OCI-LY7 (cell line): Measurements from ENCODE around the gene CT45A8.

Experiments used
- EZH2phosphoT487 ChIP-seq: fragments of 200-600 bp; sonication (generic); IDR thresholded peaks from 2 replicates; pipeline ENCODE4 v1.6.1; 2018; ENCODE audit warnings: low read depth, borderline replicate concordance, mild to moderate bottlenecking, mixed run types, antibody characterized with exemption, low read length, moderate library complexity, mixed read lengths
- TF ChIP-seq, protein P1 (sequence below): fragments of 200-600 bp; sonication (generic); conservative IDR thresholded peaks from 2 replicates; pipeline ENCODE4 v1.5.1; 2014; ENCODE audit warnings: mild to moderate bottlenecking, antibody characterized with exemption, low read length, moderate library complexity, mixed read lengths

DNA sequence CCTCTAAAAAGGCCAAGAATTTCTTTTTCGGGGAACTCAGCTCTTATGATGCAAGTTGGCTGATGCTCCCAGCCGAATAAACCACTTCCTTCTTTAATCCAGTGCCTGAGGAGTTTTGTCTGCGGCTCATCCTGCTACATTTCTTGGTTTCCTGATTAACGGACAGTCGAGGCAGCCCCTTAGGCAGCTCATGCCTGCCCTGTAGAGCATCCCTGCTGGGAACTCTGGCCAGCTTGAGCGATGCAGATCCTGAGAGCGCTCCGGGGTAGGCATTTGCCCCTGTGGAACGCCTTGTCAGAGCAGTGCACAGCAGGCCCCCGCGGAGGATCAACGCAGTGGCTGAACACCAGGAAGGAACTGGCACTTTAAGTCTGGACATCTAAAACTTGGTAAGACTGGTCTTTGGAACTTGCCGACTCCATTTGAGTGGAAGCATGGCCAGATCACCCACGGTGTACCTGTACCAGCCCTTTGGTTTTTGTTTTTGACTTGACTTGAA lies 35.8 kb upstream of the CT45A8 start:
- TF ChIP-seq, protein P1, sequence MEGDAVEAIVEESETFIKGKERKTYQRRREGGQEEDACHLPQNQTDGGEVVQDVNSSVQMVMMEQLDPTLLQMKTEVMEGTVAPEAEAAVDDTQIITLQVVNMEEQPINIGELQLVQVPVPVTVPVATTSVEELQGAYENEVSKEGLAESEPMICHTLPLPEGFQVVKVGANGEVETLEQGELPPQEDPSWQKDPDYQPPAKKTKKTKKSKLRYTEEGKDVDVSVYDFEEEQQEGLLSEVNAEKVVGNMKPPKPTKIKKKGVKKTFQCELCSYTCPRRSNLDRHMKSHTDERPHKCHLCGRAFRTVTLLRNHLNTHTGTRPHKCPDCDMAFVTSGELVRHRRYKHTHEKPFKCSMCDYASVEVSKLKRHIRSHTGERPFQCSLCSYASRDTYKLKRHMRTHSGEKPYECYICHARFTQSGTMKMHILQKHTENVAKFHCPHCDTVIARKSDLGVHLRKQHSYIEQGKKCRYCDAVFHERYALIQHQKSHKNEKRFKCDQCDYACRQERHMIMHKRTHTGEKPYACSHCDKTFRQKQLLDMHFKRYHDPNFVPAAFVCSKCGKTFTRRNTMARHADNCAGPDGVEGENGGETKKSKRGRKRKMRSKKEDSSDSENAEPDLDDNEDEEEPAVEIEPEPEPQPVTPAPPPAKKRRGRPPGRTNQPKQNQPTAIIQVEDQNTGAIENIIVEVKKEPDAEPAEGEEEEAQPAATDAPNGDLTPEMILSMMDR: no peak
- no peak for TF ChIP-seq EZH2phosphoT487
